ENCODE results near the gene TMEM184C.

DNA sequence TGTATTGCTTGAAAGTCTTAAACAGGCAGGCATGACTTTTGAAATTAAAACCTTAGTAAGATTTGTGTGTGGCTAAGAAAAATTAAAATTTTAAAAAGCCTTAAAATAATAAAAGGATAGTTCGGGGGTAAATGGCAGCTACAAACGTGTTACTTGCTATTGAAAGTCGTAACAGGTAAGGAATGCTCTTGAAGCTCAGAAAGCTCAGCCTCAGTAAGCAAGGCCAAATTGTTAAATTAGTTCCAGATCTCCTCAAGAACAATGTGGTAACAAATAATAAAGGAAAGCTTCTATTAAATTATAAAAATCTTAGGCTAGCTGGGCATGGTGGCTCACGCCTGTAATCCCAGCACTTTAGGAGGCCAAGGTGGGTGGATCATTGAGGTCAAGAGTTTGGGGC is 41.3 kb downstream of the TMEM184C start:
- TF ChIP-seq POLR2A (IDR thresholded peaks at IDR 0.05) (no peak), EP300 (IDR thresholded peaks at IDR 0.05) (no peak)
- TF ChIP-seq, protein P1, sequence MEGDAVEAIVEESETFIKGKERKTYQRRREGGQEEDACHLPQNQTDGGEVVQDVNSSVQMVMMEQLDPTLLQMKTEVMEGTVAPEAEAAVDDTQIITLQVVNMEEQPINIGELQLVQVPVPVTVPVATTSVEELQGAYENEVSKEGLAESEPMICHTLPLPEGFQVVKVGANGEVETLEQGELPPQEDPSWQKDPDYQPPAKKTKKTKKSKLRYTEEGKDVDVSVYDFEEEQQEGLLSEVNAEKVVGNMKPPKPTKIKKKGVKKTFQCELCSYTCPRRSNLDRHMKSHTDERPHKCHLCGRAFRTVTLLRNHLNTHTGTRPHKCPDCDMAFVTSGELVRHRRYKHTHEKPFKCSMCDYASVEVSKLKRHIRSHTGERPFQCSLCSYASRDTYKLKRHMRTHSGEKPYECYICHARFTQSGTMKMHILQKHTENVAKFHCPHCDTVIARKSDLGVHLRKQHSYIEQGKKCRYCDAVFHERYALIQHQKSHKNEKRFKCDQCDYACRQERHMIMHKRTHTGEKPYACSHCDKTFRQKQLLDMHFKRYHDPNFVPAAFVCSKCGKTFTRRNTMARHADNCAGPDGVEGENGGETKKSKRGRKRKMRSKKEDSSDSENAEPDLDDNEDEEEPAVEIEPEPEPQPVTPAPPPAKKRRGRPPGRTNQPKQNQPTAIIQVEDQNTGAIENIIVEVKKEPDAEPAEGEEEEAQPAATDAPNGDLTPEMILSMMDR (IDR thresholded peaks at IDR 0.05), result no peak
